ENCODE measurements around the gene MAJIN.
"Not testable (repeated sequence)": the region's sequence is repeated elsewhere in the genome, so short reads cannot be mapped to it uniquely, and the experiment has no call there.

MAJIN gene

DNA sequence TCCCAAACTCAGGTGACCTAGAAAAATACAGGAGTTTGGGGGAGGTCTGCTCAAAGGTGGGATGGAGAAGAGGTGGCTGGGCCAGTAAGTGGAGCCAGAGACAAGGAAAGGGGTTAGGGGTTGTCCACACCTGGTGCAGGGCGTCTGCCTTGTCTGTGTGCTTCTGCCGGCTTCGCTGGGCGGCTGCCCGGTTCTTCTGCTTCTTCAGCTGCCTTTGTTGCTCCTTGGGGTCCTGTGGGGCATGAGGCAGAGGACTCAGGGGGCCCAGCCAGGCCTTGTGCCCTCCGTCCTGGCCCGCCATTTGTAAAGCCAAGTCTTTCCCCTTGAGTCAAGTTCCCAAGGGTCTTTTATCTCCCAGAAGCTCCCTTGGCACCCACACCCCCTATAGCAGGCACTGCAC lies 22.4 kb upstream of the MAJIN start:
- in situ Hi-C loops (cut with MboI; ENCODE audit: low sequenced_read_pairs), result no loop called here

DNA sequence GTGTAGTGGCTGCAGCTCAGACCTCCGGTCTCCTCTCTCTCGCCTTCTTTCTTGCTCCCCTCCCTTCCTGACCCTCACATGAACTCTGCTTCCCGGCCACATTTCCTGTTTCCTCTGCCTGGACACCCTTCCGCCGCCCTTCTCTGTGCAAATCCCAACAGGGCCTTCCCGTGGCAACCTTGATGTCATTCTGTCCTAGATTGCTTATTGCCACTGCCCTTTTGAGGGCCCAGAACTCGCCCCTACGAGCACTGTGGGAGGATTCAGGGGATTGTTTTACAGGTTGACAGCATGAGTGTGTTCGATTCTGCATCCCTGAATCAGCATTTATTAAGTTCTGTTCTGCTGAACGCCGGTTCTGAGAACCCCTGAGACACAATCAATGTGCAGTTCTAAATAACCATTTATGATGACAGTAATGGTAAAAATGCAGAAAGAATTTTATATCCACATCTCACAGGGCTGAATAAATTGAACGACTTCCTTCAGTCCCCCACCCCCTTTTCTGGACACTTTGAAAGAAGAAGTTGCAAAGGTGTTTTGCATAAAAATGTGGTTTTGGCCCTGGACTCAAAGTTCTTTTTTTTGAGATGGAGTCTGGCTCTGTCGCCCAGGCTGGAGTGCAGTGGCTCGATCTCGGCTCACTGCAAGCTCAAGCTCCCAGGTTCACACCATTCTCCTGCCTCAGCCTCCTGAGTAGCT lies 18.5 kb upstream of the MAJIN start:
- in situ Hi-C loops (cut with MboI; ENCODE audit: low sequenced_read_pairs), result no loop called here

DNA sequence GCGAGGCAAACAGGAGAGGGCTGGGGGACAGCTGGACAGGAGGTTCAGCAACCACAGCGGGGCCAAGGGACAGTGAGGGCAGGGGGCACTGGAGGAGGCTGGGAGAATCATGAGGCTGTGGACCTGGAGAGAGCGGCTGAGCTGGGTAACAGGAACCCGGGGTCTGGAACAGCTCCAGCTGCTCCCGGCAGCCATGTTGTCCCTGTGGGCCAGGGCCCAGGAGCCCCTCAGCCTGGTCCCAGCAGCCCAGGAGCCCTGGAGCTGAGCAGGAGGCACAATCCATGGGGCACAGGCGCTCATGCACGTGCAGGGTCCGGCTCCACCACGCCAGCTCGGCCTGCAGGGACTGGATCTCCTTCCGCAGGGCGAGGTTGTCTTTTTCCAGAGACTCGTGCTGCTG lies 17.5 kb upstream of the MAJIN start:
- in situ Hi-C loops (cut with MboI; ENCODE audit: low sequenced_read_pairs), result no loop called here

DNA sequence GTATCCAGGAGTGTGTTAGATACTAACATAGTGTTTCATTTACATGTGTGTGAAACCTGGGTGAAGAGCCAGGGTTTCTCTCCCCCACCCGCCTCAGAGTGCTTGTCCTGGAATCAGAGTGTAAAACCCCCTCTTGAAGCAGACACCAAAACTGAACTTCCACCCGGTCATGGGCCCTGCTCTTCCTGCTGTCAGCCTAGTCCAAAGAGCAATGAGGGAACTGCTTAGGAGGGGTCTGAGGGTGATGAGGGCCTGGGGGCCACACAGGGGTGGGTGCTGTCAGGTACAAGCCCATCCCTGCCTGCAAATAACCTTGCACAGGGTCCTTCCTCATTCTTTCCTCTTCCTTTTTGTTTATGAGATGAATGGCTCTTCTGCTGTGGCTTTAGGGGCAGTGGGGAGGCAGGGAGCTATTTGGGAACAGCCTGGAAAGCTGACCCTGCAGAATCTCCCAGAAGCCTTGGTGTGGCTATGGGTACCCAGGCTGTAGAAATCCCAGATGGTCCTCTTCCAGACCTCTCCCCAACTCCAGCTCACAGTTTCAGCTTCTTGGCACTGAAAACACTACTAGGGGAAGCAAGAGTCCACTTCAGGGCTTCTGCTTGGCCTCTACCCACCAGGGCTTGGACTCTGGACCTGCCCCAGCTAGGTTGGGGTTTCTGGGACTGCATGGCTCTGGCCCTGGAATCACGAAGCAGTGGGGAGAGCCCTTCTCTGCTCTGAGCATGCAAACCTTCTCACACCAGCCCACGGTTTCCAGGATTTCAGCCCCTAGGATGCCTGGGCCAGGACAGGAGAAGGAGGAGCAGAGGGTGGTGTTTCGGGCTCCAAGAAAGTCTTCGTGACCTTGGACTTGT lies 16.3 kb upstream of the MAJIN start:
- in situ Hi-C loops (cut with MboI; ENCODE audit: low sequenced_read_pairs), result no loop called here

DNA sequence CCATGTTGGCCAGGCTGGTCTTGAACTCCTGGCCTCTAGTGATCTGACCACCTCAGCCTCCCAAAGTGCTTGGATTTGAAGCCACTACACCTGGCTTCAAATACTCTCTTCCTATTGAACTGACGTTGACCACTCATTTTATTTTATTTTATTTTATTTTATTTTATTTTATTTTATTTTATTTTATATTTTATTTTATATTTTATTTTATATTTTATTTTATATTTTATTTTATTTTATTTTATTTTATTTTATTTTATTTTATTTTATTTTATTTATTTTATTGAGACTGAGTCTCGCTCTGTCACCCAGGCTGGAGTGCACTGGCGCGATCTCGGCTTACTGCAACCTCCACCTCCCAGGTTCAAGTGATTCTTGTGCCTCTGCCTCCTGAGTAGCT lies 11.4 kb upstream of the MAJIN start:
- in situ Hi-C loops (cut with MboI; ENCODE audit: low sequenced_read_pairs), result not testable (repeated sequence)

DNA sequence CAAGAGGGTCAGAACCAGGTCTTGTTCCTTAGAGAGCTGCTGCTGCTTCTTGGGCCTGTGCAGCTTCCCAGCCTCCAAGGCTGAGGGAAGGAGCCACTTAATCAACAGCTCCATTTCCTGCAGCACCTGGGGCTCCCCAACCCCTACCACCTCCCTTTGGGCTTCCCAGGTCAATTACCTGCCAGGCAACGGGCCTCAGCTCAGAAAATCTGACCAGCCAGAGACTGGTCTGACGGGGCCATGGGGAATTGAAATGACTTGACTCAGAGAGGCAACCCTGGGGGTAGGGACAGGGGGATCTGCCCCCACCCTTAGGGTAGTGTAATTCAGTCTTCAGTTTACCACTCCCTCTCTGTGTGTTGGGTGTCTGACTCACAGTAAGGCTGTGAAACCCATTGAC lies 4.7 kb upstream of the MAJIN start:
- in situ Hi-C loops (cut with MboI; ENCODE audit: low sequenced_read_pairs), result no loop called here

DNA sequence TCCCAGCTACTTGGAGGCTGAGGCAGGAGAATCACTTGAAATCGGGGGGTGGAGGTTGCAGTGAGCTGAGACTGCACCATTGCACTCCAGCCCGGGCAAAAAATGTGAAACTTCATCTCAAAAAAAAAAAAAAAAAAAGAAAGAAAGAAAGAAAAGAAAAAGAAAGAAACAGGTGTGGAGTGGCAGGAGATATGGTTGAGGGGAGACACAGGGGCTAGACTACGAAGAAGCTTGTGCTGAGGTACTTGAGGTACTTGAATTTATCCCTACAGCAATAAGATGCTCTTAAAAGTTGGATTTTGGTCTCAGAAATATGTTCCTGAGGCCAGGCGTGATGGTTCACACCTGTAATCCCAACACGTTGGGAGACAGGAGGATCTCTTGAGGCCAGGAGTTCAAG lies 2.2 kb upstream of the MAJIN start:
- in situ Hi-C loops (cut with MboI; ENCODE audit: low sequenced_read_pairs), result no loop called here

DNA sequence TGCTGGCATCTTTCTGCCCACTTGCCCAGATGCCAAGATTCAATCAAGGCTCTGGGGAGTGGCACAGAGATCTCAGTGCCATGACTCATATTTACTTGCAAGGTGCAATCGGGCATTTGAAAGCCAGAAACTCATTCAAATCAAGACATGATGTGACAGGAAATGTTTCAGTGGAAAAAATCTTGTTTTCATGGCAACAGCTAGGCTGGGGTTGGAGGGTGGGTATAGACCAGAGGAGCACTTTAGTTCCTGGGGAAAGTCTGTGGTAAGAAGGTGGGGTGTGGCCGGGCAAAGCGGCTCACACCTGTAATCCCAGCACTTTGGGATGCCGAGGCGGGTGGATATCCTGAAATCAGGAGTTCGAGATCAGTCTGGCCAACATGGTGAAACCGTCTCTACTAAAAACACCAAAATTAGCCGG lies 1.2 kb downstream of the MAJIN start:
- in situ Hi-C loops (cut with MboI; ENCODE audit: low sequenced_read_pairs), result no loop called here

DNA sequence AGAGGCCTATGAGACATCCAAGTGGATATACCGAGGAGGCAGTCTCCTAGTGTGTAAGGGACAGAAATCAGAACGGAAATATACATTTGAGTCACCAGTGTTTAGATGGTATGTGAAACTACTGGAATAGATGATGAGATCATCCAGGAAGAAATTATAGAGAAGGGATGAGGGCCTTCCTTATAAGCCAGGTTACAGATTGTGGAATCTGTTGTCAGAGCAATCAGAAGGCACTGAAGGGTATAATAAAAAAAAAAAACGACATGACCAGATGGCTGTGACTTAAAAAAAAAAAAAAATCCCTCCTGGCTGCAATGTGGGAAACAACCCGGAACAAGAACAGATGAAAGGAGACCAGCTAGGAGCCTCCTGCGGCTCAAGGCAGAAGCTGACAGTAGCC lies 2.7 kb downstream of the MAJIN start:
- in situ Hi-C loops (cut with MboI; ENCODE audit: low sequenced_read_pairs), result no loop called here

DNA sequence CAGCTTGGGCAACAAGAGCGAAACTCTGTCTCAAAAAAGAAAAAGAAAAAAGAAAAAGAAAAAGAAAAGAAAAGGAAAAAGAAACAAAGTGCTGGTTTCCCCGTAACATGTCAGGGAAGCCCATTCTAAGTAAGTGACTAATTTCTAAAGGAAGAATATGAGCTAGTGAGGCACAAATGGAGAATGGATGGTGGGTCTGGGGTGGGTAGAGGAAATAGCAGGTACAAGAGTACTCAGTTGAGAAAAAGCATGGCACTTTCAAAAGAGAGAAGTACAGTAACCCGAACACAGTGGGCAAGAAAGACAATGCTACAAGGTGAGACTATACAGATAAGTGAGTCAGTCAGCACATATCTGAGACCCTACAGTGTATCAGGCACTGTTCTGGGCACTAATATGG lies 4.5 kb downstream of the MAJIN start:
- in situ Hi-C loops (cut with MboI; ENCODE audit: low sequenced_read_pairs), result no loop called here

DNA sequence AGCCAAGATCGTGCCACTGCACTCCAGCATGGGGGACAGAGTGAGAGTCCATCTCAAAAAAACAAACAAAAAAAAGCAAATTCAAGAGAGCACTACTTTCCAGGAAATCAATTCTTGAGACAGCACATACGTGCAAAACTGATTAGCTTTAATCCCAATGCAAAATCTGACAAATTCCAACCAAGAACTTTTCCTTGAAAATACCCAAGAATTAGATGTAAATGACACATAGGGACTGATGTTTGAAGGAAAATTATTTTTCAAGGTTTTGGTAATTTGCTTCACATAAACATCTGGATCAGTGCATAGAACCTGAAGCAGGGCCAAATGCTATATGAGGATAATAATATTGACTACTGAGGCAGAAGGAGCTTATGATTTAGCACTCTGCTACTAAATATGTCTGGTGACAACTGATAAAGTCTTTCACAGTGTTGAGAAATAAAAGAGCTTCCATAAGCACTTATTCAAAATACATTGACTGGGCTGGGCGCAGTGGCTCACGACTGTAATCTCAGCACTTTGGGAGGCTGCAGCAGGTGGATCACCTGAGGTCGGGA lies 8.8 kb downstream of the MAJIN start:
- in situ Hi-C loops (cut with MboI; ENCODE audit: low sequenced_read_pairs), result no loop called here

DNA sequence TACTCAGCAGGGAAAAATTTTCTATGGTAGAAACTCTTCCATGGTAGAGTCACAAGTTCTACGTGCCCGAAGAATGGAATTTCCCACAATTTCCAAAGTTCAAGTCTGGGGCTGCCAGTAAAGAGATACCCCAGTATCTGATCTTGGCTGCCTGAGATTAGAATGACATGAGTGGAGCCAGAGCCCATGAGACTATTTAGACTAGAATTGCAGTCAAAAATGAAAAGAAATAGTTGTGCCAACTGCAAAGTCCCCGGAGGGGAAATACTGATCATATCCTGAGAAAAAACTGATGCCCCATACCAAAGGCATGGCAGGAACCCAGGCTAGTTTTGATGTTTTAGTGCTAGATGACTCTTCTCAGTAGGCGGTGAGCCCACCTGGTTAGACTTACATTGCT lies 11.2 kb downstream of the MAJIN start:
- in situ Hi-C loops (cut with MboI; ENCODE audit: low sequenced_read_pairs), result no loop called here

DNA sequence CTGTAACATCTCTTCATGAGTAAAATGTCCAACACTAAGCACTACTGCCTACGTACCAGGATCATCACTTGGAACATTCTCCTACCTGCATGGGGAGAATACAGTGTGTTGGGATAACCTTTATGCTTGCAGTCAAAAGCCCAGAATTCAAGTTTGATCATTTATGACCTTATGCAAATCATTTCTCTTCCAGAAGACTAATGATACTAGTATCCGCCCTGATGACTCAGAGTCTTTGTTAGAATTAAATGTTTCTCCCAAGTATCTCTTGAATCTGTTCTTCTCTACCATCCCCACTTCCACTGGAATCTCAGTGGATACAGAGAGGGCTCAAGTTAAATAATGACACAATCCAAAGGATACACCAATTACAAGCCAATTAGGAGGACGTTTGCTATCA lies 12.4 kb downstream of the MAJIN start:
- in situ Hi-C loops (cut with MboI; ENCODE audit: low sequenced_read_pairs), result no loop called here

DNA sequence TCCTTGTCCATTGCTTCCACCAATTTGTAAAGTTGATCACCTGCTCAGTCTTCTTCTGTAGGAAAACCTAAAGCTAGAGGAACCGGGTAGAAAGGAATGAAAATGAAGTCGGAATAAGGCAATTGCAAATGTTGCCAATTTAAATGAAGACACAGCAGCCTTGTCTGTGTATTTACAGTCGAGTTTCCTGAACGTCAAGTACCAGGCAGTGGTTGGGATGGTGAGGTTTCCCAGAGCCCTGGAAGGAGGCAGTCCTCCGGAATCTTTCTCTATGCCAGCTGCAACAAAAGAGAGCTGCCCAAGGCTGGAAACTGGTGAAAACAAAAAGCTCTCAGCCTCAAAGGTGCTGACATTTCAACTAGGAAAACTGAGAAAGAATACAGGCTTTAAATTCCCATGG lies 17.7 kb downstream of the MAJIN start:
- in situ Hi-C loops (cut with MboI; ENCODE audit: low sequenced_read_pairs), result no loop called here

DNA sequence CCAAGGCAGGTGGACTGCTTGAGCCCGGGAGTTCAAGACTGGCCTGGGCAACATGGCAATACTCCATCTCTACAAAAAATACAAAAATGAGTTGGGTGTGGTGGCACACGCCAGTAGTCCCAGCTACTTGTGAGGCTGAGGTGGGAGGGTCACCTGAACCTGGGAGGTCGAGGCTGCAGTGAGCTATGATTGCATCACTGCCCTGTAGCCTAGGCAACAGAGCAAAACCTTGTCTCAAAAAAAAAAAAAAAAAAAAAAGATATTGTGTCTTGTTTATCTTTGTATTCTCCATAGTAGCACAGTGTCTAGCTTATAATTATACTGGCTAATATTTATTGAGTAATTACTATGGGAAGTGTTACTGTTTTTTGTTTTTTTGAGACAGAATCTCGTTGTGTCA lies 20.4 kb downstream of the MAJIN start:
- in situ Hi-C loops (cut with MboI; ENCODE audit: low sequenced_read_pairs), result no loop called here

DNA sequence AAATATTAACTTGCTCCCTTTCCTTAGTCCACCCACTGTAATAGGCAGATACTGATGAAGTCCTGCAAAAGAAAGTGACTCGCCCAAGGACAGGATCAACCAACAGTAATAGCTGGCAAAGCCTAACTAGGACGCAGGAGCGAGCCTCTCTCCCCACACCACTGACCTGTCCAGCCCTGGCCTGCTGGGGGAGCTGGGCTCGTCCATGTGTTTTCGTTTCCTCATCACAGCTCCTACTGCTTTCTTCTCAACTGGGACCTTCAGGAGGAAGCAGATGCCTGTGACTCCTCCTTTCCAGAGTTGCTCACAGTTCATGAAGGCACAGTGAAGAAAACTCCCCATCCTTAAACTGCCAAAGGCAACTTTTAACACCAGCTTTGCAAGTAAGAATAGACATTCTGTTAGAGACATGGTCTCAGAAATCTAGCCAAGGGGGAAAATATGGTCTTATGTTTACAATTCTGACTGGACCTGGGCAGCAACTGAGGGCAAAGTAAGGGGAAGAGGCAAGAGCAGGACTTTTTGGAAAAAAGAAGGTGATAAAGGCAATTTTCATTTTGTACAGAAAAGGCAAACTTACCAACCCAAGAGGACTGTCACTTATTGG lies 24.6 kb downstream of the MAJIN start:
- in situ Hi-C loops (cut with MboI; ENCODE audit: low sequenced_read_pairs), result no loop called here

DNA sequence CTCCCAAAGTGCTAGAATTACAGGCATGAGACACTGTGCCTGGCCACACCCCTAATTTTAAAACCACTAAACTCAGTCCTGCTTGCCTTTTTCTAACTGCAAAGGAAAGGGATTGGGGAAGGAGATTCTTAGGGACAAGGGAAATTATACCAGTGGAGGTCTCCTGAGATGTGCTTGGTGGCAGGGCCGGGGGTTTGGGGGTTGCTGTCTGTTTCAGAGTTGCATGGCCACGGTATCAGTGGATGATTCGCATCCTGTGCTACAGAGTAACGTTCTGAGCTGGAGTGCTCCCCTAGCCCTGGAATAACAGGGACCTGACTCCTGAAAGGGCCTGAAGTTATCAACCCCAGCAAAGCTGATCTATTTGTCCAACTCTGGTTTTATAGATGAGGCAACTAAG lies 35.4 kb downstream of the MAJIN start:
- in situ Hi-C loops (cut with MboI; ENCODE audit: low sequenced_read_pairs), result no loop called here

DNA sequence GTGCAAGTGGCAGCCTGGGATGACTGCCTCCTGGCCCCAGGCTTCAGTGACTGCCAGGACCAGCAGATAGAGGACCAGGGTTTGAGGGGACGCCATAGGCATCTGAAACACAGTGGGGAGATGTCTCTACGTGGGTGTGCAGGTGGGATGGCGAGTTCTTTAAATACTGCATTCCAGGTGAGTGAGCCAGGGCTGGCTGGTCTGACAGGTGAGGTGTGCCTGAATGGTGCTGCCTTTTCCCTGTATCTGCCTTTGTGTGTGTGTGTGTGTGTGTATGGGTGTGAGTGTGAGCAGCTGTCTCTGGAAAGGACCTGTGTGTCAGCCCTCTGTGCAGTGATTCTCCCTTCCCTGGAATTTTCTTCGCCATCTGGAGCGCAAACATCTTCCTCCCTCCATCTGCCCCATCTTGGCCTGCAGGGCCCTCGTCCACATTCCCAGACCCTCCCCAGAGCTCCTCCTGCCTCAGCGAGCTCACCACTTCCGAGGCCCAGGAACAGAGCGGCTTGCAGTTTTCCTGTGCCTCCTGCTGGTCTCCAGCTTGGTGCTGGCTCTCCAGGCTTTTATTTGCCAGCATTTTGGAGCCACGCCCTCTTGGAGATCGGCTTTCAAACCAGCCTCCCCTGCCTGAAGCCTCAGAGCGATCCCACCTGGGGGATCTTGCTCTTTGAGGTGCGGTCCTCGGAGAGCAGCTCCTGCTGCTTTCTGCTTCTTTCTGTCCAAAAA lies 36.4 kb downstream of the MAJIN start, which contains the start of gene GPHA2:
GPHA2 (minus strand) TSS at position 535 of the 723 bp plus-strand sequence; CDS start at position 102, 433 bp downstream.
- in situ Hi-C loops (cut with MboI; ENCODE audit: low sequenced_read_pairs), result no loop called here

DNA sequence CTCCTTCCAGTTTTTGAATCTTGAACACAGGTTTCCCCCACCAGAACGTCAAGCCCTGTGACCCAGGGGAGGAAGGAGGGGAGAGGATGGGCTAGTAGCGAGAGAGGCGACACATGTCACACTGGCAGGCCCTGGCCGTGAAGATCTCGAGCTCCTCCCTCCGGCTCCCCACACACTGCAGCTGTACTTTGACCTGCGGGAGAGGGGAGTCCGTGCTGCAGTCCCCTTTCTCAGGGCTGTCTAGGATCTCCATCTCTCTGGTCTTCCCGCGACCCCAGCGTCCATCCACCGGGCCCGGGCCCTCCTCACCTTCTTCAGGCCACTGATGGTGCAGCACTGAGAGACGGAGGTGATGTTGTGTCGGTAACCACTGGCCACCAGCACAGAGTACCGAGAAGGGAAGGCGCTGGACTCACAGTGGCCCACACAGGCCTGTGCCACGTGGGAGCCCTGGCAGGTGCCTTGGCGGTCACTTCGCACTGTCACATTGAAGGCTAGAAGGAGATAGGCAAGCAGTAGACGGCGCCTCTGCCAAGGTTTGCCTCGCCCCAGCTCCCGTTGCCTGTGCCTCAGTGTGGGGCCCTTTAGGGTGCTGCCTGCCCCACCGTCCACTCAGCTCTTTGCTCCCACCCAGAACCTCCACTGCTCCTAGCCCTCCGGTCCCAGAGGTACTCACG lies 37.1 kb downstream of the MAJIN start:
- in situ Hi-C loops (cut with MboI; ENCODE audit: low sequenced_read_pairs), result no loop called here

DNA sequence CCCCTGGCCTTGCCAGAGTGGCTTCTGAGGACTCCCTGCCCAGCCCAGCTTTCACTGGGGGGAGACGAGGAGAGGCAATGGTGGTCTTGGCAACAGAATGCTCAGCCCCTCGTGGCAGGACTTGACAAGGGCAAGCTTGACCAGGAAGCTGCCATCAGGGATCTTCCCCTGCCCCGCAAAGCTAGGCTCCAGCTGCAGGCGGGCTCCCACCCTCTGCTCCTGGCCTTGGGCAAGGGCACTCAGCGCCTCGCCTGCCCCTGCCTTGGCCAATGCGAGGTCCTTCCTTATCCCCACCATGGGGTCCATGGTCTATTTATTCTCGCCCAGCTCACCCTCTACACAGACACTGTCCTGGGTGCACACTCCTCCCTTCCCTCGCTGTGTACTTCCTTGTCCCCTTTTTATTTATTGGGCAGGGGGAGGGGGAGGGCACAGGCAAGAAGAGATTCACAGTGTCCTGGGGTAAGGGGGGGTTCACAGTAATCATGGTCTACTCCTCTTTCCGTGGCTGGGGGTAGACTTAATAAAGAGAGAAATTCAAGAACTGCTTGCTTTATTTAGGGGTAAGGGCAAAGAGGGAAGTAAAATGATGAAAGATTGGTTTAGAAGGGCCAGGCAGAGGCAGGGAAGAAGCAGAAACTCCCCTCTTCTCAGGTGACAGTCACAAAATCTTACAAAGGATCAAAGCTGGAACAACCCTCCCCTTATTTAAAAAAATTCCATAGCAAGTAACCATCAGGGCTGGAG lies 37.8 kb downstream of the MAJIN start:
- in situ Hi-C loops (cut with MboI; ENCODE audit: low sequenced_read_pairs), result no loop called here

All from HL-60/S4 treated with phorbol 12-myristate 13-acetate at 8.2 ng/mL for 4 days and 3 days (cell line).